GM12892 (cell line): Measurements from ENCODE around the gene HIVEP2.

ENCODE experiments used
- DNase-seq: peaks from one replicate; pipeline ENCODE4 v3.0.0; 2011; ENCODE audit not compliant: insufficient read length
- FAIRE-seq: peaks from 2 replicates; lab custom pipeline; 2011; peaks lifted over from hg19 to GRCh38; lab: Jason Lieb, UNC
- POLR2A ChIP-seq: IDR thresholded peaks from 2 replicates; pipeline ENCODE4 v1.6.1; 2011; ENCODE audit warnings: low read depth, low read length, control low read depth
- POLR2AphosphoS5 ChIP-seq: IDR thresholded peaks from 2 replicates; pipeline ENCODE4 v1.6.1; 2011; ENCODE audit warnings: low read depth, low read length, control low read depth
- TAF1 ChIP-seq: IDR thresholded peaks from 2 replicates; pipeline ENCODE4 v1.6.1; 2011; ENCODE audit warnings: low read depth, mild to moderate bottlenecking, control low read depth, low read length, borderline replicate concordance

The HIVEP2 gene

GRCh38 chr6:142744836-142745235 lies 200.1 kb downstream of the HIVEP2 start:
- FAIRE-seq (no peak), DNase-seq (no peak)
- TF ChIP-seq TAF1, result no peak
- TF ChIP-seq POLR2AphosphoS5, result no peak
- no peak for TF ChIP-seq POLR2A

DNA sequence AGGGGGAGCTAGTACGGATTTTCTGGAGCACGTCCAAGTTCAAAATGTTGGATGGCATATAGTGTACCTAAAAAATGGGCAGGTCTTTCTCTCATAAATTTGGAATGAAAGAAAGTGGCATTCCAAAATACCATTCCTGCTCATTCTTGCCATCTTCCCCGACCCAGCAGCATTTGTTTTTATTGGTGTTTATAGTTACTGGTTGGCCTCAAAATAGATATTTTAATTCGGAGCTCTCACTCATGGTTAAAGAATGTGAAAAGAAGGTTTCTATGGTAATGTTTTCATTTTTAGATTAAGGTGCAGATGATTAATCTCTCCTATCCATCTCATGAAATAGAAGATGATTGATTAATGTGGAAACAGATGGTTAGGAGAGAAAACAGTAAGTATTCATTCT lies 204.5 kb downstream of the HIVEP2 start:
- DNase-seq (no peak), FAIRE-seq (no peak)
- TF ChIP-seq POLR2A (no peak), TAF1 (no peak), POLR2AphosphoS5 (no peak)

DNA sequence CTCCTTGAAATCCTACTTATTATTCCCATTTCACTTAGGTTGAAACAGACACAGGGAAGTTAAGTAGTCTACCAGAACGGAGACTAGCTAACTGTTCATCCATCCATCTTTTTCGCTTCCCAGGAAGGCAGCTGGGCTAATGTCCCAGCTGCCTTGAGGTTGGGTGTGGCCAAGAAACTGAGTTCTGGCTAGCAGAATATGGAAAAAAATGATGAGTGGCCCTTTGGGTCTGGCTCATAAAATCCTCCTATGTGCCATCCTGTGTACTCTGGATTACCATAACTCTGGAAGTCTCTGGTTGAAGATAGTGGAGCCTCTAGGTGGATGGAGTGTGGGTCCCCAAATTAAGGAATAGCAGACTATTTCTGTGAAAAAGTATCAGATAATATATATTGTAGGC lies 206.2 kb downstream of the HIVEP2 start:
- TF ChIP-seq TAF1, result no peak
- TF ChIP-seq POLR2A, result no peak
- TF ChIP-seq POLR2AphosphoS5, result no peak
- FAIRE-seq, result no peak
- no peak for DNase-seq

DNA sequence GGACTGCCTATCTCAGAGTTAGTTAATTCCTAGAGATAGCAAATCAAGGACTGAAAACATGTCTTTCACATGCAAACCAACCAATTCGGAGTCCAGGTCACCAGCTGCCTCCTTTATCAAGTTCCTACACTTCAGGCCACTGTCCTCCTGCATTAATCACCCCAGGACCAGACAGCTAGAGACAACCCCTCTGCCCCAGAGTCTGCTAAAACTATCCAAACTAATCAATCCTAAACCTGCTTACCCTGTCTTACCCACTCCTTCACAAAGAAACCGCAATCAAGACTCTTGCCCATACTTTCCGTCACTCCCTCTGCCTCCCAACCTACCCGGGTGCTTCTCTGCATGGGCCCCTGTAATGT lies 207.0 kb downstream of the HIVEP2 start:
- TF ChIP-seq TAF1 (no peak), POLR2AphosphoS5 (no peak), POLR2A (no peak)
- DNase-seq (no peak), FAIRE-seq (no peak)

- FAIRE-seq (no peak), DNase-seq (no peak)
- TF ChIP-seq TAF1 (no peak), POLR2A (no peak), POLR2AphosphoS5 (no peak)
Measured at GRCh38 chr6:142737368-142738034, 207.5 kb downstream of the HIVEP2 start.

- DNase-seq (no peak), FAIRE-seq (no peak)
- TF ChIP-seq POLR2A, result no peak
Measured at GRCh38 chr6:142735204-142735603, 209.8 kb downstream of the HIVEP2 start.

DNA sequence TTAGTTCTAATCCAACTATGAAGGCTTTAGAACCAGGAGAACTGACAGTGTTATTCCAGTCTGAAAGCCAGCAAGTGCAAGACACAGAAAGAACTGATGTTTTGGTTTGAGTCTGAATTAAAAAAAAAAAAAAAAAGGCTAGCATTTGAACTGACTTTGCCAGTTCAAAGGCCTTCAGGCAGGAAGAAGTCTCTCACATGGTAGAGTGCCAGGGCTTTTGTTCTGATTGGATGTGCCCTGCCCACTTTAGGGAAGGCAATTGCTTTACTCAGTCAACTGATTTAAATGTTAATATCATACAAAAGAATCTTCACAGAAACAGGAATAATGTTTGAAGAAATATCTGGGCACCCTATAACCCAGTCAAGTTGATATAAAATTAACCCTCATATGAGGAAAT lies 212.2 kb downstream of the HIVEP2 start:
- TF ChIP-seq TAF1, result no peak
- no peak for TF ChIP-seq POLR2A
- TF ChIP-seq POLR2AphosphoS5, result no peak
- DNase-seq (no peak), FAIRE-seq (no peak)

DNA sequence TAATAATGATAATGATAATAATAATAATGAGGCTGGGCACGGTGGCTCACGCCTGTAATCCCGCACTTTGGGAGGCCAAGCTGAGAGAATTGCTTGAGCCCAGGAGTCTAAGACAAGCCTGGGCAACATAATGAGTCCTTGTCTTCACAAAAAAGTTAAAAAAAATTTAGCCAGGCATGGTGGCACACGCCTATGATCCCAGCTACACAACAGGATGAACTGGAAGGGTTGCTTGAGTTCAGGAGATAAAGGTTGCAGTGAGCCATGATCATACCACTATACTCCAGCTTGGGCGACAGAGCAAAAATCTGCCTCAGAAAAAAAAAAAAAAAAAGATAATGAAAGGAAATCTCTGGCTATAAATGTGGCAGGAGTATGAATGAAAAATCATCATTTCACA lies 213.4 kb downstream of the HIVEP2 start:
- TF ChIP-seq TAF1 (no peak), POLR2A (no peak), POLR2AphosphoS5 (no peak)
- no peak for FAIRE-seq
- DNase-seq, result no peak

DNA sequence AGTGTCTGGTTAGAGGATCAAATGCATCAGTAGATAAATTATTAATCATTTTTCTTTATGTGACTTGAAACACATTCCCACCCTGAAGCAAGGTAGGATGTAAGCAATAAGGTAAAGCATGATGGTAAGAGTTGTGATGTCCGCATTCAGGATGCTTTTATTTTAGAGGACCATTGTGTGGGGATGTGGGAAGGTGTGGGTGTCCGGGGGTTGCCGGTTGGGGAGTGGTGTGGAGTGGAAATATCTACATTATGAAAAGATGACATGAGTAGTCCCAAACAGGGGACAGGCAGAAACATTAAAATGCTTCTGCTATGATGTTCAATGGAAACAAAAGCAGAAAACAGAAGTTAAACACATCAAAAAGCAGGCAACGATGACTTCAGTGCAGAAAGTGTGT lies 215.4 kb downstream of the HIVEP2 start:
- FAIRE-seq, result no peak
- DNase-seq, result no peak
- no peak for TF ChIP-seq POLR2A
- no peak for TF ChIP-seq TAF1
- TF ChIP-seq POLR2AphosphoS5, result no peak

DNA sequence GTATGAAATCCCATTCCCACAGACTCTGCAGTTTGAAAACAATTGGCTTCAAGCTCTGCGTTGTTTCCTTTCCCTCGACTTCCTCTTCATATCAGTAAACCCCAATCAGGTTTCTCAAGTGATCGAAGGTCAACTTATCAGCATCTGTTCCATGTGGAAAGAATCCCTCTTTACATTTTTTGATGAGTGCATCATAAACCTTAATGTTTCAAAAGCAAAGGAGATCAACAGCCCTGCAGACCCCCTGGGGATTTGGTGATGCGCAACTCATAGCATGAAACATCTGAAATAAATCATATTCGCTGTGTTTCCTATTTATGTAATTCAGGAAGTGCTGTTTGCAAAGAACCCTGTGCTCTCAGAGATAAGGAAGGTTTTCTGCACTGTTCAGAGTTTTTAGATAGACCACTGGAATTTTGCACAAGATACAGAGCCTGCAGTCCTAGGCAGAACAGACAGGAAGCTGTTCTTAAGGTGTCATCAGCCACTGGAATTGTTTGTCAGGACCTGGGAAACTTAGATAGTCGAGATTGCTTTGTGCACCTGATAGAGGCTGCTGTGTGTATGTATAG lies 216.0 kb downstream of the HIVEP2 start:
- TF ChIP-seq POLR2AphosphoS5, result no peak
- TF ChIP-seq POLR2A, result no peak
- no peak for TF ChIP-seq TAF1
- DNase-seq (no peak), FAIRE-seq (no peak)

DNA sequence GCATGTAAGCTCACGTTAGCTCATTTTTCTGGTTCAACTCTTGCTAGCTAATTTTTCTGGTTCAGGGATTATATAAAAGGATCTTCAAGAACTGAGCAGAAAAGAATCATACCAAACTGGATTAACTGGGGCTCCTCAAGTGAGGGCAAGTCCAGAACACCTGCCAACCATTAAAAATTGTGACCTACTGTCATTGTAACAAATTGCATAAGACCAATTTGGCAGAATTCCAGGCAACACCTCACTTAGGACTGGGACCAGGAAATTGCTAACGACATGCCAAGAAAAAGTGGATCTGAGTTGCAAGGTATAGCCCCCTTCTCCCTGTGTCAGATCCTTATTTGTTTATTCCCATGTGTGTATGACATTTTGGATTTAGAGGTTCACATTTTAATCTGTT lies 216.6 kb downstream of the HIVEP2 start:
- TF ChIP-seq TAF1 (no peak), POLR2AphosphoS5 (no peak), POLR2A (no peak)
- FAIRE-seq, result no peak
- no peak for DNase-seq

- DNase-seq, result no peak
- FAIRE-seq, result no peak
- TF ChIP-seq TAF1, result no peak
- TF ChIP-seq POLR2AphosphoS5, result no peak
- no peak for TF ChIP-seq POLR2A
Measured at GRCh38 chr6:142726616-142727015, 218.4 kb downstream of the HIVEP2 start.
